Karpas-422 (cell line): ENCODE measurements around the gene OR14C36. TPM values are rescaled to one million over a fixed set of nuclear protein-coding genes. Genes with fewer than 3 reads are reported as not detected.
"Not testable (repeated sequence)": the region's sequence is repeated elsewhere in the genome, so short reads cannot be mapped to it uniquely, and the experiment has no call there.

Experiments
- DNase-seq: peaks from one replicate; pipeline ENCODE4 v3.0.0-alpha.2; 2015
- H2AFZ ChIP-seq: fragments of 200-600 bp; sonication (generic); 2 replicates; pipeline ENCODE4 v1.6.1; 2014; ENCODE audit warnings: antibody characterized with exemption, low read length, mixed read lengths
- H3K27ac ChIP-seq: fragments of 200-600 bp; sonication (generic); 2 replicates; pipeline ENCODE4 v1.5.1; 2014; ENCODE audit warnings: mild to moderate bottlenecking, low read length, moderate library complexity
- H3K27me3 ChIP-seq: fragments of 200-600 bp; sonication (generic); 2 replicates; pipeline ENCODE4 v1.6.1; 2014; ENCODE audit warnings: low read length, mixed read lengths
- H3K36me3 ChIP-seq: fragments of 200-600 bp; sonication (generic); 2 replicates; pipeline ENCODE4 v1.6.1; 2014; ENCODE audit warnings: low read length, mixed read lengths; ENCODE audit not compliant: insufficient read depth
- H3K4me1 ChIP-seq: fragments of 200-600 bp; sonication (generic); 2 replicates; pipeline ENCODE4 v1.6.1; 2014; ENCODE audit warnings: mild to moderate bottlenecking, low read length, mixed read lengths
- H3K4me2 ChIP-seq: fragments of 200-600 bp; sonication (generic); 2 replicates; pipeline ENCODE4 v1.6.1; 2014; ENCODE audit warnings: low read length, low read depth, mild to moderate bottlenecking; ENCODE audit not compliant: poor library complexity, severe bottlenecking
- H3K4me3 ChIP-seq: fragments of 200-600 bp; sonication (generic); 2 replicates; pipeline ENCODE4 v1.5.1; 2014; ENCODE audit warnings: mild to moderate bottlenecking, antibody characterized with exemption, low read length, mixed read lengths
- H3K79me2 ChIP-seq: fragments of 200-600 bp; sonication (generic); 2 replicates; pipeline ENCODE4 v1.6.1; 2014; ENCODE audit warnings: mild to moderate bottlenecking, low read length, mixed read lengths
- H3K9ac ChIP-seq: fragments of 200-600 bp; sonication (generic); 2 replicates; pipeline ENCODE4 v1.6.0; 2014; ENCODE audit warnings: low read length
- H3K9me2 ChIP-seq: fragments of 200-600 bp; sonication (generic), shearing (Covaris generic); replicated peaks from 2 replicates; pipeline ENCODE4 v1.6.0; 2014; ENCODE audit warnings: mild to moderate bottlenecking, low read length, moderate library complexity; ENCODE audit not compliant: insufficient read depth
- H3K9me3 ChIP-seq: fragments of 300-700, 200-600 bp; sonication (generic); 2 replicates; pipeline ENCODE4 v1.6.1; 2014; ENCODE audit warnings: low read length, mixed read lengths
- H4K20me1 ChIP-seq: fragments of 200-600 bp; sonication (generic); 2 replicates; pipeline ENCODE4 v1.6.1; 2014; ENCODE audit warnings: mild to moderate bottlenecking, antibody characterized with exemption, low read length, low read depth; ENCODE audit not compliant: insufficient read depth
- total RNA-seq: library from RNA; depleted of rRNA; stranded (reverse); fragments of >200 nt; shearing (Covaris generic); gene quantifications from 2 replicates; pipeline ENCODE4 v1.2.3, GENCODE V29; 2014; ENCODE audit warnings: low replicate concordance; rRNA removed

Gene OR14C36
- total RNA-seq = not detected in 2 replicates

- H2AFZ ChIP-seq = no peak within 1 kb of the TSS
- H3K9me2 ChIP-seq = no peaks in the 10 kb centered on the region
- no peak within 1 kb of the TSS for H3K9ac ChIP-seq
- no peaks in the 10 kb centered on the region for H3K27me3 ChIP-seq
- H3K4me1 ChIP-seq = no peaks in the 10 kb centered on the region
- H3K9me3 ChIP-seq = no peaks in the 10 kb centered on the region
- H3K79me2 ChIP-seq = no peaks in the 10 kb centered on the region
- DNase-seq = no peak
- H3K4me2 ChIP-seq = no peak within 1 kb of the TSS
- H4K20me1 ChIP-seq = no peaks in the 10 kb centered on the region
- H3K4me3 ChIP-seq = no peak within 1 kb of the TSS
- no peak within 1 kb of the TSS for H3K27ac ChIP-seq
- H3K36me3 ChIP-seq = no peaks in the 10 kb centered on the region
These were observed at the start of gene OR14C36 for GRCh38 chr1:248348475-248348874. Gene OR14C36 (plus strand): TSS chr1:248348775. CDS start chr1:248348775, 0 bp downstream.

GRCh38 chr1:248303324-248303723, 45.3 kb upstream of the OR14C36 start, which contains the start of gene OR2T12:
Gene OR2T12 (minus strand): TSS chr1:248303424. CDS start chr1:248295578, 7,846 bp downstream.
- Histone ChIP-seq H3K4me2 (no peak within 1 kb of the TSS), H3K36me3 (no peaks in the 10 kb centered on the region), H3K27ac (no peak within 1 kb of the TSS), H3K27me3 (no peaks in the 10 kb centered on the region), H3K4me3 (no peak within 1 kb of the TSS), H2AFZ (no peak within 1 kb of the TSS), H3K9me2 (no peaks in the 10 kb centered on the region), H3K4me1 (no peaks in the 10 kb centered on the region), H3K9me3 (no peaks in the 10 kb centered on the region), H3K79me2 (no peaks in the 10 kb centered on the region), H4K20me1 (no peaks in the 10 kb centered on the region), H3K9ac (no peak within 1 kb of the TSS)
- DNase-seq = no peak

GRCh38 chr1:248305672-248306071, 42.9 kb upstream of the OR14C36 start:
- not testable (repeated sequence) for H3K9ac ChIP-seq, H3K4me1 ChIP-seq, H2AFZ ChIP-seq, H3K4me3 ChIP-seq, DNase-seq, H3K27me3 ChIP-seq, H4K20me1 ChIP-seq, H3K9me3 ChIP-seq, H3K9me2 ChIP-seq, H3K36me3 ChIP-seq, H3K27ac ChIP-seq, H3K4me2 ChIP-seq, H3K79me2 ChIP-seq

- H3K9me3 ChIP-seq = no peaks in the 10 kb centered on the region
- DNase-seq = no peak
These were observed 42.5 kb upstream of the OR14C36 start for GRCh38 chr1:248306103-248306502.

GRCh38 chr1:248306740-248307139, 41.8 kb upstream of the OR14C36 start:
- not testable (repeated sequence) for H3K9me3 ChIP-seq, H3K27me3 ChIP-seq, DNase-seq, H2AFZ ChIP-seq, H3K4me3 ChIP-seq, H3K79me2 ChIP-seq, H4K20me1 ChIP-seq, H3K9ac ChIP-seq, H3K9me2 ChIP-seq, H3K27ac ChIP-seq, H3K4me2 ChIP-seq, H3K4me1 ChIP-seq, H3K36me3 ChIP-seq

More at GRCh38 chr1:248306103-248306502, 42.5 kb upstream of the OR14C36 start:
- Histone ChIP-seq H2AFZ (no peak overlapping the region), H3K4me2 (no peak overlapping the region), H3K4me3 (no peak overlapping the region), H3K4me1 (no peaks in the 10 kb centered on the region), H3K9ac (no peak overlapping the region), H3K9me2 (no peaks in the 10 kb centered on the region), H3K79me2 (no peaks in the 10 kb centered on the region), H3K36me3 (no peaks in the 10 kb centered on the region), H4K20me1 (no peaks in the 10 kb centered on the region), H3K27ac (no peak overlapping the region), H3K27me3 (no peaks in the 10 kb centered on the region)

- Histone ChIP-seq H3K36me3 (no peaks in the 10 kb centered on the region), H3K4me2 (no peak overlapping the region), H3K27me3 (no peaks in the 10 kb centered on the region), H3K9me3 (no peaks in the 10 kb centered on the region), H2AFZ (no peak overlapping the region), H3K4me3 (no peak overlapping the region), H3K9ac (no peak overlapping the region), H3K4me1 (no peaks in the 10 kb centered on the region), H3K9me2 (no peaks in the 10 kb centered on the region), H3K79me2 (no peaks in the 10 kb centered on the region), H4K20me1 (no peaks in the 10 kb centered on the region), H3K27ac (no peak overlapping the region)
- DNase-seq = no peak
These were observed 31.8 kb upstream of the OR14C36 start for GRCh38 chr1:248316796-248317195.

GRCh38 chr1:248324468-248324867, 24.1 kb upstream of the OR14C36 start, which contains the start of gene OR2M7:
Gene OR2M7 (minus strand): TSS chr1:248324568. CDS start chr1:248324568, 0 bp downstream.
- DNase-seq = no peak
- H3K4me2 ChIP-seq = no peak within 1 kb of the TSS
- H3K27me3 ChIP-seq = no peaks in the 10 kb centered on the region
- H3K4me1 ChIP-seq = no peaks in the 10 kb centered on the region
- no peak within 1 kb of the TSS for H3K27ac ChIP-seq
- H3K36me3 ChIP-seq = no peaks in the 10 kb centered on the region
- H3K4me3 ChIP-seq = no peak within 1 kb of the TSS
- no peaks in the 10 kb centered on the region for H3K79me2 ChIP-seq
- no peaks in the 10 kb centered on the region for H3K9me2 ChIP-seq
- no peak within 1 kb of the TSS for H3K9ac ChIP-seq
- no peaks in the 10 kb centered on the region for H4K20me1 ChIP-seq
- no peaks in the 10 kb centered on the region for H3K9me3 ChIP-seq
- no peak within 1 kb of the TSS for H2AFZ ChIP-seq

GRCh38 chr1:248343451-248343850, 5.1 kb upstream of the OR14C36 start:
- no peak overlapping the region for H3K4me2 ChIP-seq
- no peak overlapping the region for H3K27ac ChIP-seq
- no peaks in the 10 kb centered on the region for H3K27me3 ChIP-seq
- H3K79me2 ChIP-seq = no peaks in the 10 kb centered on the region
- H3K9me3 ChIP-seq = no peaks in the 10 kb centered on the region
- H2AFZ ChIP-seq = no peak overlapping the region
- H3K4me1 ChIP-seq = no peaks in the 10 kb centered on the region
- DNase-seq = no peak
- H3K9me2 ChIP-seq = no peaks in the 10 kb centered on the region
- H3K4me3 ChIP-seq = no peak overlapping the region
- H3K9ac ChIP-seq = no peak overlapping the region
- no peaks in the 10 kb centered on the region for H3K36me3 ChIP-seq
- H4K20me1 ChIP-seq = no peaks in the 10 kb centered on the region

GRCh38 chr1:248359415-248359814, 10.8 kb downstream of the OR14C36 start:
- Histone ChIP-seq H3K9ac (no peak overlapping the region), H2AFZ (no peak overlapping the region), H3K79me2 (no peaks in the 10 kb centered on the region), H3K4me3 (no peak overlapping the region), H3K27ac (no peak overlapping the region), H3K4me2 (no peak overlapping the region), H3K27me3 (no peaks in the 10 kb centered on the region), H3K9me3 (no peaks in the 10 kb centered on the region), H4K20me1 (no peaks in the 10 kb centered on the region), H3K9me2 (no peaks in the 10 kb centered on the region), H3K36me3 (no peaks in the 10 kb centered on the region), H3K4me1 (no peaks in the 10 kb centered on the region)
- DNase-seq = no peak
